GM12891 (cell line): Measurements from ENCODE around the gene PERM1.

Experiments used
- POLR2A ChIP-seq: IDR thresholded peaks from 2 replicates; pipeline ENCODE4 v1.6.1; 2011; ENCODE audit warnings: low read depth, low read length, control low read depth
- POLR2AphosphoS5 ChIP-seq: IDR thresholded peaks from 2 replicates; pipeline ENCODE4 v1.6.1; 2011; ENCODE audit warnings: low read depth, low read length, control low read depth
- POU2F2 ChIP-seq: IDR thresholded peaks from 2 replicates; pipeline ENCODE4 v1.6.1; 2011; ENCODE audit warnings: low read depth, mild to moderate bottlenecking, control low read depth, low read length, moderate library complexity
- TAF1 ChIP-seq: IDR thresholded peaks from 2 replicates; pipeline ENCODE4 v1.6.1; 2011; ENCODE audit warnings: low read depth, low read length, control low read depth

GRCh38 chr1:956636-957035, 25.3 kb downstream of the PERM1 start:
- TF ChIP-seq POLR2A (no peak), POLR2AphosphoS5 (no peak), TAF1 (no peak), POU2F2 (no peak)
